GM21526 (cell line): Measurements from ENCODE around the gene TIMD4.
A peak's percentile ranks its signal among the peaks of the same experiment; 100 is the strongest.
"Not testable (repeated sequence)": the region's sequence is repeated elsewhere in the genome, so short reads cannot be mapped to it uniquely, and the experiment has no call there.

Experiments used
- ATAC-seq: cut with Tn5 transposase; IDR thresholded peaks from one replicate; pipeline ENCODE4 v1.9.1; 2021; ENCODE audit warnings: moderate library complexity; ENCODE audit not compliant: unreplicated experiment, low FRiP score

The TIMD4 gene

GRCh38 chr5:156963125-156963524 lies at the start of gene TIMD4:
Gene TIMD4, minus strand, starts transcription at chr5:156963226. Its CDS starts 28 bp downstream, at chr5:156963198.
- ATAC-seq = no peak

- no peak for ATAC-seq
Observed at GRCh38 chr5:157006262-157006661, 43.2 kb upstream of the TIMD4 start.

- no peak for ATAC-seq
Observed at GRCh38 chr5:157004893-157005551, 42.0 kb upstream of the TIMD4 start.

- no peak for ATAC-seq
Observed at GRCh38 chr5:156991714-156992113, 28.7 kb upstream of the TIMD4 start.

- no peak for ATAC-seq
Observed at GRCh38 chr5:156984064-156984463, 21.0 kb upstream of the TIMD4 start.

GRCh38 chr5:156981481-156981880 lies 18.5 kb upstream of the TIMD4 start:
- no peak for ATAC-seq

GRCh38 chr5:156974328-156974727 lies 11.3 kb upstream of the TIMD4 start:
- ATAC-seq = no peak

GRCh38 chr5:156971848-156972525 lies 9.0 kb upstream of the TIMD4 start:
- no peak for ATAC-seq

GRCh38 chr5:156971415-156971814 lies 8.4 kb upstream of the TIMD4 start:
- ATAC-seq = no peak

- not testable (repeated sequence) for ATAC-seq
Observed at GRCh38 chr5:156967386-156967785, 4.4 kb upstream of the TIMD4 start.

- no peak for ATAC-seq
Observed at GRCh38 chr5:156956321-156956720, 6.7 kb downstream of the TIMD4 start.

GRCh38 chr5:156951359-156951758 lies 11.7 kb downstream of the TIMD4 start:
- no peak for ATAC-seq

- no peak for ATAC-seq
Observed at GRCh38 chr5:156950716-156951115, 12.3 kb downstream of the TIMD4 start.

GRCh38 chr5:156949424-156949823 lies 13.6 kb downstream of the TIMD4 start:
- no peak for ATAC-seq

GRCh38 chr5:156947925-156948324 lies 15.1 kb downstream of the TIMD4 start:
- ATAC-seq = no peak

- ATAC-seq = peak; percentile 95
Observed at GRCh38 chr5:156942064-156942463, 21.0 kb downstream of the TIMD4 start.

- ATAC-seq = not testable (repeated sequence)
Observed at GRCh38 chr5:156940462-156940861, 22.6 kb downstream of the TIMD4 start.

GRCh38 chr5:156936972-156937371 lies 26.1 kb downstream of the TIMD4 start:
- ATAC-seq = peak; percentile 35

GRCh38 chr5:156934450-156935211 lies 28.4 kb downstream of the TIMD4 start:
- no peak for ATAC-seq

GRCh38 chr5:156929366-156929948 lies 33.6 kb downstream of the TIMD4 start:
- no peak for ATAC-seq

GRCh38 chr5:156927545-156927944 lies 35.5 kb downstream of the TIMD4 start:
- ATAC-seq = no peak
